Thyroid gland (tissue), 4 donors: ENCODE data around the gene RAP1GAP.

Source experiments
- POLR2A ChIP-seq, 2 donors: fragments of 450-650 bp; IDR thresholded peaks; one replicate each; pipeline ENCODE4 v1.6.1; 2017; ENCODE audit warnings: antibody characterized with exemption in 2 of 2, mild to moderate bottlenecking in 2 of 2, moderate library complexity in 1 of 2
- TF ChIP-seq, protein P1 (sequence below), 6 experiments: fragments of 200-600 bp in 3 of 6; fragments of 450-650 bp in 3 of 6; sonication (generic) in 3 of 6; IDR thresholded peaks; one replicate each; pipeline ENCODE4 v1.5.1; 2016 to 2019; ENCODE audit warnings: antibody characterized with exemption in 6 of 6, mild to moderate bottlenecking in 2 of 6, inconsistent platforms in 1 of 6, moderate library complexity in 1 of 6

GRCh38 chr1:21670059-21670881, 1.1 kb upstream of the RAP1GAP start:
- TF ChIP-seq, protein P1, sequence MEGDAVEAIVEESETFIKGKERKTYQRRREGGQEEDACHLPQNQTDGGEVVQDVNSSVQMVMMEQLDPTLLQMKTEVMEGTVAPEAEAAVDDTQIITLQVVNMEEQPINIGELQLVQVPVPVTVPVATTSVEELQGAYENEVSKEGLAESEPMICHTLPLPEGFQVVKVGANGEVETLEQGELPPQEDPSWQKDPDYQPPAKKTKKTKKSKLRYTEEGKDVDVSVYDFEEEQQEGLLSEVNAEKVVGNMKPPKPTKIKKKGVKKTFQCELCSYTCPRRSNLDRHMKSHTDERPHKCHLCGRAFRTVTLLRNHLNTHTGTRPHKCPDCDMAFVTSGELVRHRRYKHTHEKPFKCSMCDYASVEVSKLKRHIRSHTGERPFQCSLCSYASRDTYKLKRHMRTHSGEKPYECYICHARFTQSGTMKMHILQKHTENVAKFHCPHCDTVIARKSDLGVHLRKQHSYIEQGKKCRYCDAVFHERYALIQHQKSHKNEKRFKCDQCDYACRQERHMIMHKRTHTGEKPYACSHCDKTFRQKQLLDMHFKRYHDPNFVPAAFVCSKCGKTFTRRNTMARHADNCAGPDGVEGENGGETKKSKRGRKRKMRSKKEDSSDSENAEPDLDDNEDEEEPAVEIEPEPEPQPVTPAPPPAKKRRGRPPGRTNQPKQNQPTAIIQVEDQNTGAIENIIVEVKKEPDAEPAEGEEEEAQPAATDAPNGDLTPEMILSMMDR (IDR thresholded peaks at IDR 0.05) = no peak
- TF ChIP-seq POLR2A (IDR thresholded peaks at IDR 0.05) = no peak
